Natural killer cell (primary cell): ENCODE data around the gene PGM3. TPM values are rescaled to one million over a fixed set of nuclear protein-coding genes. Genes with fewer than 3 reads are reported as not detected.

Experiments
- ATAC-seq, 3 donors: fragments of 150-1000 bp in 2 of 3; fragments of 200-7000 bp in 1 of 3; cut with Tn5 transposase; 1 replicate in 1 of 3; 2 replicates in 2 of 3; pipeline ENCODE4 v1.10.0; 2021; ENCODE audit warnings: mild to moderate bottlenecking in 2 of 3, moderate library complexity in 2 of 3
- DNase-seq, 2 donors: peaks; one replicate each; pipeline versions ENCODE4 v3.0.0 to v3.0.0-alpha.2; 2013 to 2021; ENCODE audit warnings: mixed read lengths in 1 of 2
- H3K27ac ChIP-seq: one replicate; pipeline ENCODE4 v1.5.1; 2013; ENCODE audit warnings: mild to moderate bottlenecking, low read length
- H3K27me3 ChIP-seq: one replicate; pipeline ENCODE4 v1.6.1; 2013; ENCODE audit warnings: low read length; ENCODE audit not compliant: control insufficient read depth, insufficient read depth
- H3K36me3 ChIP-seq: one replicate; pipeline ENCODE4 v1.6.1; 2013; ENCODE audit warnings: low read length; ENCODE audit not compliant: control insufficient read depth, insufficient read depth
- H3K4me1 ChIP-seq: one replicate; pipeline ENCODE4 v1.6.1; 2013; ENCODE audit warnings: low read length; ENCODE audit not compliant: control insufficient read depth, insufficient read depth
- H3K4me3 ChIP-seq: one replicate; pipeline ENCODE4 v1.5.1; 2013; ENCODE audit warnings: low read length
- H3K9me3 ChIP-seq: one replicate; pipeline ENCODE4 v1.6.1; 2013; ENCODE audit warnings: low read length; ENCODE audit not compliant: control insufficient read depth, insufficient read depth
- H3K27ac Mint-ChIP-seq, 2 donors: one replicate each; pipeline ENCODE4 v1.8.0; 2022; ENCODE audit warnings: mild to moderate bottlenecking in 2 of 2, mixed read lengths in 2 of 2, moderate library complexity in 1 of 2
- H3K27me3 Mint-ChIP-seq, 2 donors: one replicate each; pipeline ENCODE4 v1.8.0; 2022; ENCODE audit warnings: low read depth in 2 of 2, mixed read lengths in 2 of 2
- H3K36me3 Mint-ChIP-seq: one replicate; pipeline ENCODE4 v1.8.0; 2022; ENCODE audit warnings: mixed read lengths
- H3K4me1 Mint-ChIP-seq, 2 donors: one replicate each; pipeline ENCODE4 v1.8.0; 2022; ENCODE audit warnings: mixed read lengths in 2 of 2
- H3K4me3 Mint-ChIP-seq: one replicate; pipeline ENCODE4 v1.8.0; 2022; ENCODE audit warnings: mild to moderate bottlenecking, moderate library complexity, mixed read lengths
- H3K9me3 Mint-ChIP-seq, 2 donors: one replicate each; pipeline ENCODE4 v1.8.0; 2022; ENCODE audit warnings: mixed read lengths in 2 of 2
- CTCF ChIP-seq: fragments of 200-600 bp; IDR thresholded peaks from one replicate; pipeline ENCODE4 v1.8.0; 2022; ENCODE audit warnings: antibody characterized with exemption
- WGBS: methylation state at CpG from one replicate; pipeline ENCODE4 v1.1.7; 2013; ENCODE audit warnings: missing lambda C conversion rate; ENCODE audit not compliant: insufficient coverage; 5-methylcytosine and 5-hydroxymethylcytosine counted together
- intact Hi-C: fragments of 100-400 bp; cut with micrococcal nuclease; formaldehyde crosslinking; loops from one replicate; pipeline ENCODE4 v1.14.2; 2022
- total RNA-seq, 4 donors: library from RNA; stranded (reverse); fragments of 120-200 nt in 1 of 4; gene quantifications; one replicate each; pipeline versions ENCODE4 v1.2.3 to v1.2.4, GENCODE V29; 2013 to 2022

The PGM3 gene
- total RNA-seq, 3 donors from 2014 or later (not counting 1 experiment from before 2014, with no cell fraction given) = 16.6 to 26.4 (median 17.2) TPM

DNA sequence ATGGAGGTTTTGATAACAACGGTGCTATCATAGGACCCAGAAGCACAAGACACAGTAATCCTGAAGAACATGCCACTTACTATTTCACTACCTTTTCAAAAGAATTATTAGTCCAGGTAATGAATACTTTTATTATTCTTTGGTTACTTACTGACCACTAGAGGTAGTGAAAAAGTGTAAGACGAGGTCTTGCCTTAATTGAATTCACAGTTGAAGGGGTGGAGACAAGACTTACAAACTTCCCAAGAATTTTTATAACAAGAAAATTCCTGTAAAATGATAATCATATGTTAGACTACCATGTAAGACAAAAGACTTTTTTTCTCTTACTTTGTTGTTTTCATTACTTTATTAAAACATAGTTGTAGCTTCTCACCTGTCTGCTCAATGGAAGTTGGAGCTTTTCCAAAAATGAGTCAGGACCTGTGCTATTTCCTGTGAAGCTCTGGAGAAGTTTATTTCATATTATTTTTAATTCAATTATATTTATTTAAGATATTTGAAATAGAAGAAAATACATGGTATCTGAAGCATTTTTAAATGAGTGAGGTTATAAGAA, 73.2 kb downstream of the PGM3 start:
- Histone ChIP-seq H3K27me3 (no peaks in the 10 kb centered on the region), H3K36me3 (peaks cover 51% of the 10 kb centered on the region), H3K4me3 (no peak overlapping the region), H3K9me3 (no peaks in the 10 kb centered on the region), H3K27ac (no peak overlapping the region), H3K4me1 (no peaks in the 10 kb centered on the region)
- Mint-ChIP-seq H3K4me1 (no peaks in the 10 kb centered on the region), H3K36me3 (peaks cover 11% of the 10 kb centered on the region), H3K4me3 (no peak overlapping the region), H3K27me3 (no peaks in the 10 kb centered on the region), H3K9me3 (no peaks in the 10 kb centered on the region), H3K27ac (no peak overlapping the region)
- ATAC-seq (no peak), DNase-seq (no peak)
- TF ChIP-seq CTCF = no peak
- intact Hi-C loops = no loop called here
- WGBS = 100% methylated on average over 1 of the region's 2 CpGs

GRCh38 chr6:83117802-83118201, 75.3 kb downstream of the PGM3 start:
- Mint-ChIP-seq H3K36me3 (no peaks in the 10 kb centered on the region), H3K27ac (no peak overlapping the region), H3K4me3 (no peak overlapping the region), H3K4me1 (no peaks in the 10 kb centered on the region), H3K27me3 (no peaks in the 10 kb centered on the region), H3K9me3 (no peaks in the 10 kb centered on the region)
- peaks cover 35% of the 10 kb centered on the region for H3K36me3 ChIP-seq
- intact Hi-C loops = no loop called here
- ATAC-seq (no peak), DNase-seq (no peak)
- TF ChIP-seq CTCF = no peak
- no peak overlapping the region for H3K27ac ChIP-seq
- WGBS = 80% methylated on average over 1 of the region's 1 CpG
- H3K9me3 ChIP-seq = no peaks in the 10 kb centered on the region
- no peaks in the 10 kb centered on the region for H3K27me3 ChIP-seq
- H3K4me1 ChIP-seq = no peaks in the 10 kb centered on the region
- H3K4me3 ChIP-seq = no peak overlapping the region

Other genes starting within 250 kb of the PGM3 start
- 1 to 10 TPM; 6.6 to 7.9 (median 7.2) TPM for gene UBE3D, start 127.4 kb downstream of the PGM3 start, total RNA-seq
- gene DOP1A, start 125.6 kb downstream of the PGM3 start, total RNA-seq = 10 to 100 TPM; 23.5 to 36.7 (median 30.1) TPM
- 1 to 10 TPM in 1 of 3 donors, under 1 TPM in 2; 0.86 to 1.1 (median 0.93) TPM for gene RWDD2A, start 92 bp upstream of the PGM3 start, total RNA-seq
- gene ME1, start 237.8 kb upstream of the PGM3 start, total RNA-seq = under 1 TPM in 2 of 3 donors, not detected in 1; 0.14 to 0.32 TPM